ENCODE measurements around the gene CSNK1A1L. TPM values are rescaled to one million over a fixed set of nuclear protein-coding genes. Genes with fewer than 3 reads are reported as not detected.

Gene CSNK1A1L
- total RNA-seq, 1 experiment from 2014 or later: not detected

GRCh38 chr13:37067874-37068273 is 37.6 kb downstream of the CSNK1A1L start:
- TF ChIP-seq REST (IDR thresholded peaks at IDR 0.05; ENCODE audit: insufficient read depth in 1 of 2, low read depth in 2 of 2, low read length in 1 of 2) (no peak), TCF7L2 (IDR thresholded peaks at IDR 0.05; ENCODE audit: low read depth, low read length) (no peak), POLR2AphosphoS5 (IDR thresholded peaks at IDR 0.05; ENCODE audit: low read depth, low read length) (no peak), SIN3A (IDR thresholded peaks at IDR 0.05; ENCODE audit: borderline replicate concordance, insufficient read depth, low read depth, low read length) (no peak), CTCF (IDR thresholded peaks at IDR 0.05) (no peak)
- no peaks in the 10 kb centered on the region for H3K27me3 ChIP-seq (ENCODE audit: control insufficient read depth, insufficient read depth, low read length)
- ChIA-PET POLR2A (no interaction called here), CTCF (interaction anchor here (0.6 kb wide), 1 partner anchor 18 kb away, joined by 3 read pairs; no protein-coding TSS in a partner anchor)
- H3K4me1 ChIP-seq (ENCODE audit: control insufficient read depth, insufficient read depth, low read length): no peaks in the 10 kb centered on the region
- DNase-seq (ENCODE audit: low read depth, low spot score) (no peak), ATAC-seq (no peak)
- in situ Hi-C loops (cut with HindIII; ENCODE audit: low pct_unique_long_range_greater_than_20kb, low sequenced_read_pairs) (no loop called here), intact Hi-C loops (cut with micrococcal nuclease; ENCODE audit: unreplicated experiment) (no loop called here)
- H3K36me3 ChIP-seq (ENCODE audit: control insufficient read depth, insufficient read depth, low read length): no peaks in the 10 kb centered on the region
- no peaks in the 10 kb centered on the region for H3K9me3 ChIP-seq (ENCODE audit: control insufficient read depth, insufficient read depth, low read depth, low read length)
- BruUV-seq (replicated peaks): no TSS peak
- H3K4me3 ChIP-seq (ENCODE audit: low read depth in 2 of 2, low read length in 2 of 2): no peak overlapping the region
- H3K27ac ChIP-seq (ENCODE audit: low read length): no peak overlapping the region

- Histone ChIP-seq H3K27me3 (ENCODE audit: control insufficient read depth, insufficient read depth, low read length) (no peaks in the 10 kb centered on the region), H3K36me3 (ENCODE audit: control insufficient read depth, insufficient read depth, low read length) (no peaks in the 10 kb centered on the region), H3K4me1 (ENCODE audit: control insufficient read depth, insufficient read depth, low read length) (no peaks in the 10 kb centered on the region), H3K4me3 (ENCODE audit: low read depth in 2 of 2, low read length in 2 of 2) (no peak overlapping the region), H3K9me3 (ENCODE audit: control insufficient read depth, insufficient read depth, low read depth, low read length) (no peaks in the 10 kb centered on the region), H3K27ac (ENCODE audit: low read length) (no peak overlapping the region)
- DNase-seq (ENCODE audit: low read depth, low spot score) (no peak), ATAC-seq (no peak)
- TF ChIP-seq REST (IDR thresholded peaks at IDR 0.05; ENCODE audit: insufficient read depth in 1 of 2, low read depth in 2 of 2, low read length in 1 of 2): no peak
- TF ChIP-seq POLR2AphosphoS5 (IDR thresholded peaks at IDR 0.05; ENCODE audit: low read depth, low read length): no peak
- TF ChIP-seq TCF7L2 (IDR thresholded peaks at IDR 0.05; ENCODE audit: low read depth, low read length): no peak
- no peak for TF ChIP-seq SIN3A (IDR thresholded peaks at IDR 0.05; ENCODE audit: borderline replicate concordance, insufficient read depth, low read depth, low read length)
- no peak for TF ChIP-seq CTCF (IDR thresholded peaks at IDR 0.05)
- ChIA-PET CTCF (no interaction called here), POLR2A (no interaction called here)
- intact Hi-C loops (cut with micrococcal nuclease; ENCODE audit: unreplicated experiment): no loop called here
- in situ Hi-C loops (cut with HindIII; ENCODE audit: low pct_unique_long_range_greater_than_20kb, low sequenced_read_pairs): no loop called here
- no TSS peak for BruUV-seq (replicated peaks)
These were observed 39.5 kb downstream of the CSNK1A1L start for GRCh38 chr13:37065890-37066526.
